GM21526 (cell line): Measurements from ENCODE around the gene CRHR1.

Experiments
- ATAC-seq: cut with Tn5 transposase; IDR thresholded peaks from one replicate; pipeline ENCODE4 v1.9.1; 2021; ENCODE audit warnings: moderate library complexity; ENCODE audit not compliant: unreplicated experiment, low FRiP score

The CRHR1 gene

DNA sequence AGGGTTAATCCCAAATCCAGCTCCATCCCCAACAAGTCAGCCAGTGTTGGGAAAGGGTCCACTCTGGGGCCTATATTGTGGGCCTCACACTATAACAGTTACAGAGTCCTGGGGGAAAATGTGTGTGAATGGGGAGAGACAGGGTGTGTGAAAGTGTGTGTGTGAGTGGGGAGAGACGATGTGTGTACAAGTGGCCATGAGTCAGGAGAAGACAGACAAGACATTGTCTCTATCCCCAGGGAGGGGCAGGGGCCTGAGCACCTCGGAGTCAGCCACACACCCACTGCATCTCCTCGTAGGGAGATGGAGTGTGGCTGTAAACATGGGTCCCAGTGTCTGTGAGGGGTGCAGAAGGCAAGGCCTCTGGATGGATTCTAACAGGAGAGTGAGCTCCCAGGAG is 2.9 kb downstream of the CRHR1 start:
- no peak for ATAC-seq

DNA sequence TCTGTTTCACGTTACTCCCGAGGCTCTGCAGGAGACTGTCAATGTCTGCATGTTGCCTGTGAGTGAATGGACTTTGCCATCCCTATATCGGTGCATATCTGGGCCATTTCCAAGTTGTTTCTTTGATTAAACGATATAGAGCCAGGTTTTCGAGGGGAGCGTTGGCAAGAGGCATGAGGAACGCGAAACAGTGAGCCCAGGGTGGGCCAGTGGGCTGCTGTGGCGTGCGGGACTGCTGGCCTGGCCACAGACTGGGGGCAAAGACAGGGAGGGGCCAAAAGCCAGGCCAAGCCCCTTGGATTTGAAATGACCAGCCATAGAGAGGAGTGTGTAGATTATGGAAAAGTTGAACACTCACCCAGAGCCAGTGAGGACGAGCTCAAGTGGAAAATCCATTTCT is 3.5 kb downstream of the CRHR1 start:
- ATAC-seq: no peak

DNA sequence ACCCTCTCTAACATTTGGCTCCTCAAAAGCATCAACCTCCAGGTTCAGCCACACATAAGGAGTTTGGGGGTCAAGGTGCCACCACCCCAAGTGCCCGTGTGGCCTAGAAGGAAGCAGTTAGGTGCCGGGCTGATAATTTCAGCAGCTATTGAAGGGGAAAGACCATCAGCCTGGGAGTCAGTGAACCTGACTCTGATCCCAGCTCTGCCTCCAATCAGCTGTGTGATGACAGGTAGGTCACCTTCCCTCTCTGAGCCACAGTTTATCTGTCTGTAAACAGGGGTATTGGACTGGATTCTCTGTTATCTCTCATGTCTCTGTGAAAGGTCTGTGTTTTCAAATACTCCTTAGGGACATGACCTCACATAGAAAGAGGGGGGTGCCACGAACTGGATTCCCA is 3.9 kb downstream of the CRHR1 start:
- no peak for ATAC-seq

DNA sequence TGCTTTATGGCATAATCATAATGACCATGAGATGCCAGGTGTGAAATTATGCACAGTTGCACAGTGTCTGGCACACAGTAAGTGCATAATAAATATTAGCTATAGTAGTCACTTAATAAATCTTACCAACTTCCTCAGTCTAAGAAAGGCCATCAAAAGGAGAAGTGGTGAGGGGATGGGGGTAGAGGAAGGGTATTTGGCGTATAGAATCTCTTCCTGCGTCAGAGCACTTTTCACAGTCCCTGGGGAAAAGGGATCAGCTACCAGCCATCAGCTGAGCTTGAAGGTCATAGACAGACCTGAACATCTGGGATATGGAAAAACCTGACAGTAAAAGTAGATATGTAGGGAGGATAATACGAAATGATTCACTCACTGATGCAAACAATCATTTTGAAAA is 5.8 kb downstream of the CRHR1 start:
- ATAC-seq: no peak

DNA sequence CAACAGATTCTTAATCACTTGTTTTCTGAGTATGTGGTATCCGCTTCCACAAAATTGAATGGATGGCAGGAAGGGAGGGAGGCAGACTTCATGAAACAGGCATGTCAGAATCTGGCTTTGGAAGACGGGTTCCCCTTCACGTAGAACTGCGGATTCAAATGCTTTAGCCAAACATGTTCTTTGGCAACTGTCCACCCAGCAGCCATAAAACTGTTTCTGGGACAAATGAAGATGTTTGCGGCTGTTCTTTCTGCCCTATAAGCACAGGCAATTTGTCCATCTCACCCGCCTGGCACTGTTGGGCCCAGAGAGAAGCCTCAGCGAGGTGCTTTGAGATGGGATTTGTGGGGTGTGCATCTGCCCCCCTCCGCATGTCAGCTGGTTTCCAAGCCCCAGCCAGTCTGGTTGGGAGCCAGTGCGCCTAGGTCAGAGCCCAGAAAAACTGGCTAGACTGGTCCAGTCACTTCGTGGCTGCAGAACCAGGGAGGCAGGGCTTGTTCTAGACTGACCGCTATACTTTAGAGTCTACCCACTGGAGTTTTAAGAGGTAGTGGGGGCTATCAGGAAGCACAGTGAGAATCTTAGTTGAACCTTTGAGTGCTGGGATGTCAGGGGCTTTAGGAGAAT is 6.3 kb downstream of the CRHR1 start:
- ATAC-seq: no peak

DNA sequence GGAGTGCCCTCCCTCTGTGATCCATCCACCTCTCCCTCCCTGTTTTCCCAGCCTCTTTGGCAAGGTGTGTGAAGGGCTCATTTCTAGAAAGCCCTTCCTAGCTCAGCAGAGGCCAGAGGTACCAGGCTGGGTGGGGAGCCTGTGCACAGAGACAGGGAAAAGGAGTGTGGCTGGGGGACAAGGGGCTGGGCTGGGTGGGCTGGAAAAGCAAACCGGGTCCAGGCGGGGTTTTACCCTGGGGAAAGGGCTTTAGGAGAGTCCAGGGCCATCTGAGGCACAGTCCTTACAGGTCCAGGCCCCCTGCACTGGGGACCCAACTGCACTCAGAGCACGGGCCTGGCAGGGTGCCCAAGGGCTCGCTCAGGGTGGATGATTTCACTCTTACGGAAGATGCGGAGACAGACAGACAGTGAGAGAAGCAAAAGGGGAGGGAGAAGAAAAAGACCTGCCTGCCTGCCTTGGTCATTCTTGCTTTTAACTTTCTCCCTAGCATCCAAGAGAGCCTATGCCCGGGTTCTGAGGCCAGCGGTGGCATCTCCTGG is 7.0 kb downstream of the CRHR1 start:
- no peak for ATAC-seq

DNA sequence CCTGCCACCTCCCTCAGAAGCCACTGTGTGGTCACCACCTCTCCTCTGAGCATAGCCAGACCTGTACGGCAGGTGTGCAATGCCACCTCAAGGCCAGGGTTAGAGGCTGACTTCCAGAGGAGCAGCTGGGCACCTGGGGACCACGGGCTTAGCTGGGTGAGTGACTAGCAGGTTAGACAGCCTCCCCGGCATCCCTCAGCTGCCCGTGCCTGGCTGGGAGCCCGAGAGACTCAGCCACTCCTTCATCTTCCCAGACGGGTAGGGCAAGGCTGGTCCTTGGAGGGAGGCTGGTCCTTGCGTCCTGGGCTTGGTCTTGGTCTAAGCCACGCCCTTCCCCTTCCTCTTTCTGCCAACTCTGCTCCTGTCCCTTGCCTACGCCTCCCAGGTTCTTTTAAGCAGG is 7.8 kb downstream of the CRHR1 start:
- no peak for ATAC-seq

DNA sequence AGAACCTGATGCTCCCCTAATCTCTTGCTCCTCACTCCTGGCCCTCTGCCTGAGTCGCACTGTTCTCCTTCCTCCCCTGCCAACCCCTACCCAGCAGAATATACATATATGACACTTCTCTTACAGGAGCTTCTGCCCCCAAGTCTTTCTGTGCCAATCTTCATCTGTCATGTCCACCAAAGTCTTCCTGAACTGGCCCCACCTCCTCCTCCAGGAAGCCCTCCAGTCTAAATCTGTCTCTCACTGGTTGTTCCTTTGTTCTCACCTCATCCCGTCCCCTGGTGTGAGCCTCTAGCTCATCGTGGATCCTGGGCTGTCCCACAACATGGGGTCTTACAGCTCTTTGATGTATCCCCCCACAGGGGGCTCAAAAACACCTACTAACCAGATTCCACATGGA is 8.3 kb downstream of the CRHR1 start:
- no peak for ATAC-seq

DNA sequence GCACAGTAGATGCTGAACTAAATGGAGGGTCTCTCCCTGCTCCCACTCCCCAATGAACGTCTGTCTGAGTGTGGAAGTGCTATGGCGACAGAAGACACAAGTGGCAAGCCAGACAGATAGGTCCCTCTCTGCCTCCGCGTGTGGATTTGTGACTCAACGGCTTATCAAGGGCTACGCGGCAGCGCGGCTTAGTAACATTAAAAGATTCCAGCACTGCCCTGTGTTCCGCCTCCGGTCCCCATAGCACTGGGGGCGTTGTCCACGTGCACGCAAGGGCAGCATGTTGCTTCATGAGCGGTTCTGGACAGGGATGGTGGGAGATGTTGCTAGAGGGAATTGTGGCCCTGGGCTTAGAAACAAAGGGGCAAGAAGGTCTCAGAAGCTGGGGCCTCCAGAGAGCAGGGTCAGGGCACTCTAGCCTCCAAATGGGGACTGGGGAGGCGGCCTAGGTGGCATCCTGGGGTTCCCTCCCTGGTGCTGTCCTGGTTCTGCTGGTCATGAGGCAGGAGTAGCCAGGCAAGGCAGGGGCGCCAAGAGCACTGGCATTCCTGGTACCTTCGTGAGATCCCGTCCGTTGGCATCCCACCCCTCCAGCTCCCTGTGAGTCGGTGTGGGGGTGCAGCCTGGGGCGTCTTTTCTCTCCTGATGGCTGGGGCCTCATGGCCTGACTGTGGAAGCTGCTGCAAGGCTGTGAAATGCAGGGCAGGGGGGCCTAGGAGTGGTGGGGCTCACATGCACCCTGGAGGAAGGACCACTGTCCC is 9.1 kb downstream of the CRHR1 start:
- no peak for ATAC-seq

DNA sequence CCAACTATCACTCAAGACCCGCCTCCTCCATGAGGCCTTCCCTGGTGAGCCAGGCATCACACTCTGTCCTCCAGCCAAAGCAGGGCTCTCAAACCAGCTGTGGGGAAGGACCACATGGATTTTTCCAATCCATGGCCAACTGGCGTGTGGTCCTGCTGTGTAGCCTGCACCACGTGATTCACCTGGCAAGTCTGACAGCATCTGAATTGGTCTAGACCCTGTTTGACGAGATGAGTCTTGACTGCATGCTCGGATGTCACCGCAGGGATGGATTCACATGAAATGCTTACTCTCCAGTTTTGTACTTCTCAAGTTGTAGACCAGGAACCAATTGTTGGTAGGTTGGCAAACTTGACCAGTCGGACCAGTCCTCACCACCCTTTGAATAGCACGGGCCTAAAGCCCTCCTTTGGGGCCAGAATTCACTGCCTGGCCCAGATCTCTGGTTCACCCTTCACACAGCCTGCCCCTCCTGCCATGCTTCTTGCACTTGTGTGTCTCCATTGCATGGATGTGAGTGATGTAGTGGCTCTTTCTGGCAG is 9.9 kb downstream of the CRHR1 start:
- ATAC-seq: no peak

DNA sequence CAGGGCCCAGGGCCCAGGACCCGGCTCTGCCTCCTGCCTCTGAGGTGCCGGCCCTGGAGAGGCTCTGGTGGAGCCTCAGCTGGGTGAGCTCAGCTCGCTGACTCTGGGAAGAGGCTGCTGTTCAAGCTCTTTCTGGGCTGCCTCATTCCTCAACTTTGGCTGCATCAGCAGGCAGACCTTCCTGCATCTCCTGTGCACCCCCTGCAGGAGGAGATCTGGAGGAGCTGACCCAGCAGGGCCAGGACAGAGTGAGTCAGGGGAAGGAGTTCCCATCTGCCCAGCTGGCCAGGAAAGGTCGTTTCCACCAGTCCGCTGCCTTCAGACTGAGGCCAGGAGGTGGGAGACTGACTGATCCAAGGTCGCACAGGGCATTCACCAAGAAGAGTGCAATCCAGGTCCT is 10.7 kb downstream of the CRHR1 start:
- ATAC-seq: no peak

DNA sequence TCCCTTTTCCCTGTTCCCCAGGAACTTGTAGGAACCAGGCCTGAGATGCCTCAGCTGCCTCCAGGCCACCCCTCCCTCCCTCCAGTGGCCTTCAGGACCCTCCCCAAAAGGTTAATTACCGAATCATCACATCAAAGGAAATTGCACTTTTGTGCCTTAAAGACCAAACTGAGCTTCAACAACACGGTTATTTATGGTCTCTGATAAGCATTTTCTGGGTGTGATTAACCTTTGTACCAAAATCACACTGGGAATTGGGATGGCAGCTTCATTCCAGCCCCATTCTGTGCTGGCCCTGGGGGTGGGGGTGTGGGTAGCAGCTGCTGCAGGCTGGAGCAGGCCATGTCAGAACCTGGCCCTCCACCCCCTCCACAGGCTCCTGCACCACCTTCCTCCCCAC is 16.7 kb downstream of the CRHR1 start:
- ATAC-seq: no peak

DNA sequence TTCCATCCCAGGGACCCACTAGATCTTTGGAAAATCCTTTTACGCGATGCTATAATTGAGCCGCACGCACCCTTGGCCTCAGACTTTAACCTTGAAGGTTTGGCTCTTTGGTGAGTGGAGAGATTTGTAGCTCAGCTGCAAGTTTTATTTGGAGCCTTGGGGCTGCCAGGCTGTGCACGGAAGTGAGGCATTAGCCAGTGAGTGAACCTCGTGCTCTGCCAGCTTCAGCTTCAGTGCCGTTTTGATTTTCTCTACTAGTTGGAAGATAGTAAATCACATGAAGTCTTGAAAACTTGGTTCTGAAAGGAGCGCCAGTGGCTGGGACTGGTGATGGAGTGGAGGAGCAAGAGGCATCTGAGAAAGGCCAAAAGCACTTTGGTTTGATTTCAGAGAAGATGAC is 17.3 kb downstream of the CRHR1 start:
- ATAC-seq: no peak

DNA sequence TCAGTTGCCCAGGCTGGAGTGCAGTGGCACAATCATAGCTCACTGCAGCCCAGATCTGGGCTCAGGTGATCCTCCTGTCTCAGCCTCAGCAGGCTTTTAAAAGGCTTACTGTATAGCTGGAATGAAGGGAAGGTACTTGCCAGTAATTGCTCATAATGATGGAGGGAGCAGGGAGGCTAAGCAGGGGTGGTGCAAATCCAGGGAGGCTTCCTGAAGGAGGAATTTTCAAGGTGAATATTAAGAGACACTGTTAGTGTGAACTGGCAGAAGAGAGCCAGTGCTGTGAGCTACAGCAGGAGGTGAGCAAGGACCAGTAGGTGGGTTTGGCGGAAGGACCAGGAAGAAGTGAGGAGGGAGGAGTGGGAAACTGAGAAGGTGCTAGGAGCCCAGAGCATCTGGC is 24.7 kb downstream of the CRHR1 start:
- ATAC-seq: no peak

DNA sequence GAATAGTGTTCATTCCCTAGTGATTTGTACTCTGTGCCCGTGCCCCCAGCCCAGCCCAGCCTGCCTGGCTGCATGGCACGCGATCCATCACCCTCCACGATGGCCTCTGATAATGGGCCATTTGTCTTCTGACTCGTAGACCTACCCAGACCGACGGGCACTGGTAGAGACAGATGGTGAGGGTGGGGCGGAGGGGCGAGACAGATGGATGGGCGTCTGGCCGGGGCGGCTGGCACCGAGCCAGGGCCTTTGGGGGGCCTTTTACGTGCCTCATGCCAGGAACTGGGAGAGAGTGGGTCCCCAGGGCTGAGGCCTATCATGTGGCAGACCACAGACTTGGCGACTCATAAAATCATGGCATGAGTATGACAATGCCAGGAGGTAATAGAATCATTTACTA is 25.4 kb downstream of the CRHR1 start:
- no peak for ATAC-seq

DNA sequence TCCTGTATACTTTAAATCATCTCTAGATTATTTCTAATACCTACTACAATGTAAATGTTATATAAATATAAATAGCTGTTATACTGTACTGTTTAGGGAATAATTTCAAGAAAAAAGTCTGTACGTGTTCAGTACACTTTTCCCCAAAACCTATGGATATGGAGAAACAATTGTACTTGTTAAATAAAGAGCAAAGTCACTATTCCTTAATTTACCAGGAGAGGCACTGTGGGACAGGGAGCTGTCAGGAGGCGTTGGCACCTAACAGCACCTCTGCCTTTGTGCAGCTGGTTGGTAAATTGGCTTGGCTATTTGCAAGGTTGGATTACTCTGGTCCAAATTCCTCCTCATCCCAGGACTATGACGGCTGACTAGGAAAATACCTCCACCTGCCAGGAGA is 28.0 kb downstream of the CRHR1 start:
- no peak for ATAC-seq

DNA sequence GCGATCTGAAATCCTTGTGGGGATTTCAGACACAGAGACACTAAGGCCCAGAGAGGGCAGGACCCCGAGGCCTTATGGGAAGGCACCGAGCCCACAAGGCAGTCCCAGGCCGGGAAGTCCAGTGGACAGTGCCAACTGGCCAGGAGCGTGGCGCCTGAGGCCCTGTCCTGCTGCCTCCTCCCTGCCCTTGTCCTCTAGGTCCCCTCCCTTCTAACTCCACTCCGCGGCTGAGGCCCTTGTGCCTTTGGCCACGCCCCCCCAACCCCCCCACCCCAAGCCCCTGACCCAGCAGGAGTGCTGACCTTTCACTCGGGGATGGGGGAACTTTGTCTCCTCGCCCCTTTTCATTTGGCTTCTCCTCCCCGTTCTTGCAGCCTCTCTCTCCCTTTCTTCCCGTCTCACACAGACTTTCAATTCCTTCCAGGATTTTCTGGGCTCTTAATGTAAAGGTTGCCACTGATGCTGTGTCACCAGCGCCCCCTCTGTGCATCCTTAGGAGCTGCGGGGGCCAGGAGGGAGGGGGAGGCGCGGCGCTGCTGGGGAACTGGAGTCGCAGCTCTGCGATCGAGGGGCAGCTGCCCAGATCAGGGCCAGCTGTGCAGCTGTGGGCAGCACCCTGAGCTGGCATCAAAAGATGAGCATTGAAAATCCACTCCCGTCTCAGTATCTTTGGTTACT is 29.1 kb downstream of the CRHR1 start:
- ATAC-seq: no peak

DNA sequence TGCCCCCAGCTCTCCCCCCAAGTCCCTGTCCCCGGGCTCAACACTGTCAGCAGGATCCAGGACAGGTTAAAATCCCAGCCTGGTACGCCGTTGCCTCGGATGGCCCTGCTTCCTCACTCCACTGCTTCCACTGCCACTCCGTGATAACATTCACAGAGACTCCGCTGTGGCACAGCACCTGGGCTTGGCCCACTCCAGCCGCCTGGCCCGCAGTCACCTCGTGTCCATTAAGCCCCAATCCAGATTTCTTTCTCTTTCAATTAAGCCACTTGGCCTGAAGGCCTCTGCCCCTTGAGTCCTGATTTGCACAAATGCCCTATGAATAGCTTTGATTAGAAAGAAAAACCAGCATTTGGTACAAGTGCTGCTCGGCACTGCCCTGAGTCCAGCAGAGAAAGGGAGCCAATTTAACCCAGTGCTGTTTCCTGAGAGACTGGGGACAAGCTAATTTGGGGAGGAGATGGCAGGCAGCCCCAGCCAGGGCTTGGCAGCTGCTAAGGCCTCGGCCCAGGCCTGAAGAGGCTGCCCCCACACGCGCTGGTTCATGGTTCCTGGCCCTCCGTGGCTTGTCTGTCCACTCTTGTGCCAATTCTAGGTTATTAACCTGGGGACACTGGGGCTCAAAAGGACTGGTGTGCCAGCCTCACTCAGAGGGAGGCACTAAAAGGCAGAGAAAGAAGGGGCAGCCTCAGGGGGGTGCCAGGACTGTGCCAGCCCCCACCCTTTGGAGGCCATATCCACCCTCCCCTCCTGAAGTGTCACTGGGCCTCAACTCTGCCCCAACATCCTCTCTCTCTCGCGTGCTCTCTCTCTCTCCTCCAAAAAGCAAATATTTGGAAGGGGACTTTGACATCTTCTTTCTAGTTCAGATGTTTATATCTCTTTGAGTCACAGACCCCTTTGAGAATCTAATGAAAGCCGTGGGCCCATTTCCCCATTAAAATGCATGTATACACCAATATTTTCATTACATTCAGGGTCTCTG is 30.8 kb downstream of the CRHR1 start:
- ATAC-seq: no peak

DNA sequence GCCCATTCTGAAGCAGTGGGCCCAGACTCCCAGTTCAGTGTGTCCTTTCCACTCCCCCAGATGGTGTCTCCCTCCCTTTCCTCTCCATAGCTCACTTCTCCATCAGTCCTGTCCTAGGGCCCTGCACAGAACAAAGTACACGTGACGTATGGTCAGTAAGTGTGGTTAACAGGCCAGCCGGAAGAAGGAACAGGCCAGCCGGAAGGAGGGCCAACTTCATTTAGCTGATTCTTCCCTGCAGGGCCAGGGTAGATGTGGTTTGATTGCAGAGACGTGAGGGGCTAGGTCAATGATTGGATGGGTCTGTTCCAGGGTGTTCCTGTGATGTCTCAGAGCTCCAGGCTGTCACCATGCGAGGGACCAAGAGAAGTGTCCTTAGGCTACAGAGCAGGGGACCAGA is 31.6 kb downstream of the CRHR1 start:
- no peak for ATAC-seq

DNA sequence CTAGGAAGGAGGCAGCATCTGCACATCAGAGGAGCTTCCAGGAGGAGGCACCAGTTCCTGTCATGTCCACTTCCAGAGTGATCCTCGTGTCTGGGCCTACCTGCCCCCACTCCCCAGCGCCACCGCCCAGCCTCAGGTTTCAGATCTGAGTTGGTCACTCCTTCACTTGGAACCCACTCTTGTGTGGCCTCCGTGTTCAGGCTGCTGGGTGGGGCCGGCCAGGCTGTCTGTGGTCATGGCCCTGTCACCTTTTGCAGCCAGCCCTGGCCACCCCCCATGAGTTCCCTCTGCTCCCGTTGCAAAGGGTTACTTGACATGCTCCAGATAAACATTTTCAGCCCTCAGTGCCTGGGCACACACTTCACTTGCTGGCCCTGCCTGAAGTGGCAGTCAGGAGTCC is 33.9 kb downstream of the CRHR1 start:
- no peak for ATAC-seq
